Kidney epithelial cell (primary cell): ENCODE measurements around the gene LMOD2. TPM values are rescaled to one million over a fixed set of nuclear protein-coding genes. Genes with fewer than 3 reads are reported as not detected.

Experiments used
- DNase-seq: peaks from one replicate; pipeline ENCODE4 v3.0.0-alpha.2; 2010; ENCODE audit warnings: low read depth
- H3K27me3 ChIP-seq: 2 replicates; pipeline ENCODE4 v1.6.0; 2011; ENCODE audit warnings: low read length; ENCODE audit not compliant: control insufficient read depth, insufficient read depth
- H3K36me3 ChIP-seq: 2 replicates; pipeline ENCODE4 v1.5.1; 2011; ENCODE audit warnings: low read length; ENCODE audit not compliant: control insufficient read depth, insufficient read depth
- H3K4me3 ChIP-seq: 2 replicates; pipeline ENCODE4 v1.5.1; 2011; ENCODE audit warnings: low read depth, mild to moderate bottlenecking, control low read depth, low read length
- total RNA-seq: library from RNA; depleted of rRNA; stranded (reverse); fragments of >200 nt; gene quantifications from 2 replicates; pipeline ENCODE4 v1.2.3, GENCODE V29; 2015
- TF ChIP-seq, protein P1 (sequence below): IDR thresholded peaks from 2 replicates; pipeline ENCODE4 v1.5.1; 2011; ENCODE audit warnings: mild to moderate bottlenecking, moderate library complexity, low read length, control low read depth, inconsistent platforms; ENCODE audit not compliant: insufficient read depth, poor library complexity, severe bottlenecking

The LMOD2 gene
- total RNA-seq, 1 donor from 2014 or later: not detected

DNA sequence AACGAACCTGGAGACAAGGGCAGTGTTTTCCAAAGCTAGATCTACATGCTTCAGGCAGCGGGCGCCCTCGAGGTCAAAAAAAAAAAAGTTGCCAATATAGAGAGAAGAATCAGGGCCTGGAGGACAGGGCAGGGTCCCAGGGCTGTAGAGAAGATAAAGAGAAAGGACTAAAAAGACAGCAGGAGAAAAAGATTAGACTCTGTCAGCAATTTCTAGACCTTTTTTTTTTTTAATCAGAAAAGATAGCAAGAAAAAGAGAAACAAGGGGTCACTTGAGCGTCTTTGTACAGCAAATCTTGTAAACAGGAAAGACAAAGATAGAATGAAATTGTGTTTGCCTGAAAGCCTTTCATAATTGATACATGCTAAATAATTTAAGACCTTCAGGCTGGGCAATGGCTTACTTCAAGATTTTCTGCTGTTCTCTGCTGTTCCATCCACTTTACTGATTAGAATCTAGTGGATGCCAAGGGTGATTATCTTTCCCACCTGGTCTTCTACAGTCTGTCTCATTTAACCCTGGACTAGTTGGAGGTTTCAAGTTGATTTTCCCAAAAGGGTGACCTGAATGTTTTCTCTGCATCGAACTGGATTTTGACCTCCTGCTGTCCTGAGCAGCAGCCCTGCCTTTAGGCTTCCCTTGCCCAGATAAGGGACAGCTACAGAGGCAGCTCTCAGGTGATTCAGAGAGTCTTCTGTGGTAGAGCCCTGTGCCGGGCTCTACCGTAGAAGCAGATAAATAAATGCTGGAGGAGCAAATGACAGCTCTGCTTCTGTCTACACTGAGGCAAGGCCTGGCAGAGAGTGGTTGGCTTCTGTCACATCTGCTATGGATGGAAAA lies 5.1 kb downstream of the LMOD2 start:
- H3K27me3 ChIP-seq: no peaks in the 10 kb centered on the region
- TF ChIP-seq, protein P1, sequence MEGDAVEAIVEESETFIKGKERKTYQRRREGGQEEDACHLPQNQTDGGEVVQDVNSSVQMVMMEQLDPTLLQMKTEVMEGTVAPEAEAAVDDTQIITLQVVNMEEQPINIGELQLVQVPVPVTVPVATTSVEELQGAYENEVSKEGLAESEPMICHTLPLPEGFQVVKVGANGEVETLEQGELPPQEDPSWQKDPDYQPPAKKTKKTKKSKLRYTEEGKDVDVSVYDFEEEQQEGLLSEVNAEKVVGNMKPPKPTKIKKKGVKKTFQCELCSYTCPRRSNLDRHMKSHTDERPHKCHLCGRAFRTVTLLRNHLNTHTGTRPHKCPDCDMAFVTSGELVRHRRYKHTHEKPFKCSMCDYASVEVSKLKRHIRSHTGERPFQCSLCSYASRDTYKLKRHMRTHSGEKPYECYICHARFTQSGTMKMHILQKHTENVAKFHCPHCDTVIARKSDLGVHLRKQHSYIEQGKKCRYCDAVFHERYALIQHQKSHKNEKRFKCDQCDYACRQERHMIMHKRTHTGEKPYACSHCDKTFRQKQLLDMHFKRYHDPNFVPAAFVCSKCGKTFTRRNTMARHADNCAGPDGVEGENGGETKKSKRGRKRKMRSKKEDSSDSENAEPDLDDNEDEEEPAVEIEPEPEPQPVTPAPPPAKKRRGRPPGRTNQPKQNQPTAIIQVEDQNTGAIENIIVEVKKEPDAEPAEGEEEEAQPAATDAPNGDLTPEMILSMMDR: no peak

GRCh38 chr7:123661765-123662164 lies 6.1 kb downstream of the LMOD2 start:
- no peak for DNase-seq
- Histone ChIP-seq H3K36me3 (no peaks in the 10 kb centered on the region), H3K4me3 (no peak overlapping the region), H3K27me3 (no peaks in the 10 kb centered on the region)
- TF ChIP-seq, protein P1: no peak

More for the DNA sequence above, 5.1 kb downstream of the LMOD2 start:
- DNase-seq: no peak
- H3K4me3 ChIP-seq: no peak overlapping the region
- no peaks in the 10 kb centered on the region for H3K36me3 ChIP-seq

GRCh38 chr7:123662293-123662692 lies 6.6 kb downstream of the LMOD2 start:
- H3K27me3 ChIP-seq: no peaks in the 10 kb centered on the region
- H3K4me3 ChIP-seq: no peak overlapping the region
- TF ChIP-seq, protein P1: no peak
- no peak for DNase-seq
- no peaks in the 10 kb centered on the region for H3K36me3 ChIP-seq

DNA sequence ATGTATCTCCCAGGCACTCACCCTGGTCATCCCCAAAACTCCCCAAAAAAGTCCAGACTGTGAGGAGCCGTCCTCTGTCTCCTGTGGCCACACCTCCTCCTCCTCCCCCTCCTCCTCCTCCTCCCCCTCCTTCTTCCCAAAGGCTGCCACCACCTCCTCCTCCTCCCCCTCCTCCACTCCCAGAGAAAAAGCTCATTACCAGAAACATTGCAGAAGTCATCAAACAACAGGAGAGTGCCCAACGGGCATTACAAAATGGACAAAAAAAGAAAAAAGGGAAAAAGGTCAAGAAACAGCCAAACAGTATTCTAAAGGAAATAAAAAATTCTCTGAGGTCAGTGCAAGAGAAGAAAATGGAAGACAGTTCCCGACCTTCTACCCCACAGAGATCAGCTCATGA lies 7.1 kb downstream of the LMOD2 start:
- no peak for DNase-seq
- Histone ChIP-seq H3K4me3 (no peak overlapping the region), H3K27me3 (no peaks in the 10 kb centered on the region), H3K36me3 (no peaks in the 10 kb centered on the region)
- TF ChIP-seq, protein P1: no peak

DNA sequence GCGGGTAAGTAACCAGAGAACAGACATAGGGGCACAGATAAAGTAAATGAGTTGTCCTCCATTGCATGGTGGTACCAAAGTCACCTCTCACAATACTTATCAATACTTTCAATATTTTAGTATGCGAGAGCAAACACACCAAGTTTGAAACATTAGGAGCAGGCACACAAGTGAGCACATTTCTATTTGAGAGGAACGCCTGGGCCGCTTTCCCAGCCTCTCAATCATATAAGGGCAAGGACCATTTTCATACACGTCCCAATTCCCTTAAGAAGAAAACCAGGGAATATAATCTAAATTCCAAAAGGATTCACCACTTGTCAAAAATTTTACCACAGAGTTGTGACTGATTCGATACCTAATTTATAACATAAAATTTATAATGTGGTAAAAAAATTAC lies 7.5 kb downstream of the LMOD2 start:
- H3K36me3 ChIP-seq: no peaks in the 10 kb centered on the region
- DNase-seq: no peak
- TF ChIP-seq, protein P1: no peak
- H3K27me3 ChIP-seq: no peaks in the 10 kb centered on the region
- H3K4me3 ChIP-seq: no peak overlapping the region

DNA sequence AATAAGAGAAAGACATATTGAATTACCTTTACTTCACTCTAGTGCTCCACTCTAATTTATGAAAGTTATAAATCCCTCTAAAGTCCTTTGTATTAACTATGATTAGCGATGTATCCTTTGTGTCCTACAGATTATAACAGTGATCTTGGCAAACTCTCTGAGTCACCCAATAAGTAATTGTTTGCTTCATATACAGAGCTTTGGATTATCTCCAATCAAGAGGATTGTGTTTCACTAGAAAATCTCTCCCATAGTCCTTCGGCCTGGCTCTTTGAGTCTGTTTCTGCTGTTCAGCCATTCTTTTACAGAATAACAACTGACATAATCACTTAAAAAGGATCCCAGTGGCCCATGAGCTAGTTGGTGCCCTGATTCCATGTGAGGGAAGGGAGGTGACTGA lies 9.5 kb downstream of the LMOD2 start:
- TF ChIP-seq, protein P1: no peak
- DNase-seq: no peak
- Histone ChIP-seq H3K4me3 (no peak overlapping the region), H3K27me3 (no peaks in the 10 kb centered on the region), H3K36me3 (no peaks in the 10 kb centered on the region)
